Gastroesophageal sphincter (tissue), 3 donors: ENCODE measurements around the gene RXFP4.
"Not testable (repeated sequence)": the region's sequence is repeated elsewhere in the genome, so short reads cannot be mapped to it uniquely, and the experiment has no call there.

ENCODE experiments used
- CTCF ChIP-seq, 4 experiments: fragments of 200-600 bp in 2 of 4; fragments of 450-650 bp in 2 of 4; sonication (generic) in 1 of 4; IDR thresholded peaks; one replicate each; pipeline ENCODE4 v1.5.1; 2017 to 2019; ENCODE audit warnings: antibody characterized with exemption in 4 of 4, mild to moderate bottlenecking in 2 of 4, moderate library complexity in 2 of 4
- POLR2A ChIP-seq, 2 donors: fragments of 450-650 bp; IDR thresholded peaks; one replicate each; pipeline ENCODE4 v1.6.1; 2017; ENCODE audit warnings: antibody characterized with exemption in 2 of 2, mild to moderate bottlenecking in 2 of 2, moderate library complexity in 1 of 2
- POLR2AphosphoS5 ChIP-seq: sonication (generic); formaldehyde crosslinking; IDR thresholded peaks from one replicate; pipeline ENCODE4 v1.6.1; 2017; ENCODE audit warnings: antibody characterized with exemption

DNA sequence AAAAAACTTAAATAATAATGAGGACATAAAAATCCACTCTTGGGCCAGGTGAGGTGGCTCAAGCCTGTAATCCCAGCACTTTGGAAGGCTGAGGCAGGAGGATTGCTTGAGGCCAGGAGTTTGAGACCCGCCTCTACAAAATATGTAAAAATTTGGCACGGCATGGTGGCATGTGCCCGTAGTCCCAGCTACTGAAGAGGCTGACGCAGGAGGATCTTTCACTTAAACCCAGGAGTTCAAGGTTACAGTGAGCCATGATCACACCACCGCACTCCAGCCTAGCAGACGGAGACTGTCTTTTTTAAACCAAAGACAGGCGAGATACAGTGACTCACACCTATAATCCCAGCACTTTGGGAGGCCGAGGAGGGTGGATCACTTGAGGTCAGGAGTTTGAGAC lies 45.0 kb upstream of the RXFP4 start:
- TF ChIP-seq CTCF (IDR thresholded peaks at IDR 0.05); POLR2AphosphoS5; POLR2A (IDR thresholded peaks at IDR 0.05): not testable (repeated sequence)
